WERI-Rb-1 (cell line): ENCODE measurements around the gene UTF1.
A peak's percentile ranks its signal among the peaks of the same experiment; 100 is the strongest.
"Not testable (repeated sequence)": the region's sequence is repeated elsewhere in the genome, so short reads cannot be mapped to it uniquely, and the experiment has no call there.

ENCODE experiments used
- DNase-seq: peaks from one replicate; pipeline ENCODE4 v3.0.0-alpha.2; 2020
- H3K27ac ChIP-seq: fragments of 250-450 bp; sonication (Bioruptor Pico); 2 replicates; pipeline ENCODE4 v1.5.1; 2020; ENCODE audit warnings: mild to moderate bottlenecking, moderate library complexity
- H3K27me3 ChIP-seq: fragments of 250-450 bp; sonication (Bioruptor Pico); 2 replicates; pipeline ENCODE4 v1.5.1; 2021; ENCODE audit warnings: mild to moderate bottlenecking, low read depth, moderate library complexity; ENCODE audit not compliant: insufficient read depth, severe bottlenecking
- H3K36me3 ChIP-seq: fragments of 250-450 bp; sonication (Bioruptor Pico); 2 replicates; pipeline ENCODE4 v1.5.1; 2020; ENCODE audit warnings: mild to moderate bottlenecking, moderate library complexity
- H3K4me3 ChIP-seq: 2 replicates; pipeline ENCODE4 v1.5.1; 2011; ENCODE audit warnings: low read depth, mild to moderate bottlenecking, control low read depth, low read length
- H3K9me3 ChIP-seq: fragments of 250-450 bp; sonication (Bioruptor Pico); 2 replicates; pipeline ENCODE4 v1.5.1; 2021; ENCODE audit warnings: mild to moderate bottlenecking, moderate library complexity; ENCODE audit not compliant: severe bottlenecking
- TF ChIP-seq, protein P1 (sequence below): IDR thresholded peaks from 2 replicates; pipeline ENCODE4 v1.5.1; 2011; ENCODE audit warnings: low read depth, mild to moderate bottlenecking, control low read depth, inconsistent platforms, low read length

Gene UTF1

DNA sequence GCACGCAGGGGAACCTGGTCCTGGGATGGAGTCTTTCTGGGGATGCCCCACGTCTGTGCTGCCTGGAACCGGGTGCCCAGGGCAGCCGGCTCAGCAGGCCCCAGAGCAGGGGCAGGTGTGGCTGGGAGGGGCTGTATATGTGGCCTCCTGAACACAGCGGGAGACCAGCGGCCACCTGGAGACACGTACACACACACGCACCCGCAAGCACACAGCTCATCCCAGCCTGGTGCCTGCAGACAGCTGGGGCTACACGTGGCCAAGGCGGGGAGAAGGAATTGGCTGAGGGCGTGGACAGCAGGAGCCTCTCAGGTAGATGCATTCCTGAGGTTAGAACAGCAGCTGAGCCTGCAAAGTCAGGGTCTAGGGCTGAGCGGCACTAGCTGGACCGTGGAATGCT lies 32.7 kb downstream of the UTF1 start:
- TF ChIP-seq, protein P1, sequence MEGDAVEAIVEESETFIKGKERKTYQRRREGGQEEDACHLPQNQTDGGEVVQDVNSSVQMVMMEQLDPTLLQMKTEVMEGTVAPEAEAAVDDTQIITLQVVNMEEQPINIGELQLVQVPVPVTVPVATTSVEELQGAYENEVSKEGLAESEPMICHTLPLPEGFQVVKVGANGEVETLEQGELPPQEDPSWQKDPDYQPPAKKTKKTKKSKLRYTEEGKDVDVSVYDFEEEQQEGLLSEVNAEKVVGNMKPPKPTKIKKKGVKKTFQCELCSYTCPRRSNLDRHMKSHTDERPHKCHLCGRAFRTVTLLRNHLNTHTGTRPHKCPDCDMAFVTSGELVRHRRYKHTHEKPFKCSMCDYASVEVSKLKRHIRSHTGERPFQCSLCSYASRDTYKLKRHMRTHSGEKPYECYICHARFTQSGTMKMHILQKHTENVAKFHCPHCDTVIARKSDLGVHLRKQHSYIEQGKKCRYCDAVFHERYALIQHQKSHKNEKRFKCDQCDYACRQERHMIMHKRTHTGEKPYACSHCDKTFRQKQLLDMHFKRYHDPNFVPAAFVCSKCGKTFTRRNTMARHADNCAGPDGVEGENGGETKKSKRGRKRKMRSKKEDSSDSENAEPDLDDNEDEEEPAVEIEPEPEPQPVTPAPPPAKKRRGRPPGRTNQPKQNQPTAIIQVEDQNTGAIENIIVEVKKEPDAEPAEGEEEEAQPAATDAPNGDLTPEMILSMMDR: no peak
- no peaks in the 10 kb centered on the region for H3K36me3 ChIP-seq
- no peak overlapping the region for H3K27ac ChIP-seq
- H3K9me3 ChIP-seq: no peaks in the 10 kb centered on the region
- H3K4me3 ChIP-seq: peak overlapping the region; percentile 36
- peak; percentile 72 for DNase-seq
- no peaks in the 10 kb centered on the region for H3K27me3 ChIP-seq

DNA sequence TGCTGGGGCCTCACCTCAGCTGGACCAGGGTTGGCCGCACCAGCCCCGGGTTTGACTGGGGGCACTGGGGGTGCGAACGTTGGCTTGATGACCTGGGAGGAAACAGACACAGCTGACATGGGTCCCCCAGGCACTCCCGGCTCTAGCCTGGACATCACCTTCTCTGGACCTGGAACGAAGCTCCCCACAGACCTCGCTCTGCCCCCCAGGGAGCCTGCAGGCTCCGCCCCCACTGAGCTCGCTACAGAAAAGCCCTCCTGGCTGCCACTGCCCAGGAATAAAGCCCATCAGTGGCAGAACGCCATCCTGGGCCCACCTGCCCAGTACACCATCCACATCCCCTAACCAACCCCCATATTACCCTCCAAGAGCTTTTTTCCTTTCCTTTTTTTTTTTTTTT lies 33.7 kb downstream of the UTF1 start:
- TF ChIP-seq, protein P1: no peak
- DNase-seq: no peak

DNA sequence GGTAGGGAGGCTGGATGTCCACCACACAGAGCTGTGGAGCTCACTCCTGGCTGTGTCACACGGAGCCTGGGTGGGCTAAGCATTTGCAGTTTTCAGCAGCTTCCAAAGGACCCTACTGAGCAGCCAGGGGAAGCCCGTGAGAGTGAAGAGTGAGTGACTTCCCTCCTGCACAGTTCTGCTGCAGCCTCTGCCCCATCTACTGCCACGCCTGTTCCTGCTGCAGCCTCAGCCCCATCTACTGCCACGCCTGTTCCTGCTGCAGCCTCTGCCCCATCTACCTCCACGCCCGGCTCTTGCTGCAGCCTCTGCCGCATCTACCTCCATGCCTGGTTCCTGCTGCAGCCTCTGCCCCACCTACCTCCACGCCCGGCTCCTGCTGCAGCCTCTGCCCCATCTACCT lies 34.4 kb downstream of the UTF1 start:
- Histone ChIP-seq H3K9me3 (no peaks in the 10 kb centered on the region), H3K27ac (no peak overlapping the region), H3K27me3 (no peaks in the 10 kb centered on the region), H3K36me3 (no peaks in the 10 kb centered on the region), H3K4me3 (no peak overlapping the region)
- TF ChIP-seq, protein P1: no peak
- no peak for DNase-seq

More for the DNA sequence above, 33.7 kb downstream of the UTF1 start:
- Histone ChIP-seq H3K9me3 (no peaks in the 10 kb centered on the region), H3K36me3 (no peaks in the 10 kb centered on the region), H3K27me3 (no peaks in the 10 kb centered on the region), H3K27ac (no peak overlapping the region), H3K4me3 (no peak overlapping the region)

DNA sequence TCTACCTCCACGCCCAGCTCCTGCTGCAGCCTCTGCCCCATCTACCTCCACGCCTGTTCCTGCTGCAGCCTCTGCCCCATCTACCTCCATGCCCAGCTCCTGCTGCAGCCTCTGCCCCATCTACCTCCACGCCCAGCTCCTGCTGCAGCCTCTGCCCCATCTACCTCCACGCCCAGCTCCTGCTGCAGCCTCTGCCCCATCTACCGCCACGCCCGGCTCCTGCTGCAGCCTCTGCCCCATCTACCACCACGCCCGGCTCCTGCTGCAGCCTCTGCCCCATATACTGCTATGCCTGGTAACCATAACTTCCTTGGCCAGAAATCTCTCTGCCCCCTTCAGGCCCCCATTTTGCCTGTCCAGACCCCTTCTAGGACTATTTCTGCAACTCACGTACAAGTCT lies 35.0 kb downstream of the UTF1 start:
- H3K9me3 ChIP-seq, H3K27ac ChIP-seq, H3K27me3 ChIP-seq, H3K4me3 ChIP-seq, H3K36me3 ChIP-seq, DNase-seq: not testable (repeated sequence)

DNA sequence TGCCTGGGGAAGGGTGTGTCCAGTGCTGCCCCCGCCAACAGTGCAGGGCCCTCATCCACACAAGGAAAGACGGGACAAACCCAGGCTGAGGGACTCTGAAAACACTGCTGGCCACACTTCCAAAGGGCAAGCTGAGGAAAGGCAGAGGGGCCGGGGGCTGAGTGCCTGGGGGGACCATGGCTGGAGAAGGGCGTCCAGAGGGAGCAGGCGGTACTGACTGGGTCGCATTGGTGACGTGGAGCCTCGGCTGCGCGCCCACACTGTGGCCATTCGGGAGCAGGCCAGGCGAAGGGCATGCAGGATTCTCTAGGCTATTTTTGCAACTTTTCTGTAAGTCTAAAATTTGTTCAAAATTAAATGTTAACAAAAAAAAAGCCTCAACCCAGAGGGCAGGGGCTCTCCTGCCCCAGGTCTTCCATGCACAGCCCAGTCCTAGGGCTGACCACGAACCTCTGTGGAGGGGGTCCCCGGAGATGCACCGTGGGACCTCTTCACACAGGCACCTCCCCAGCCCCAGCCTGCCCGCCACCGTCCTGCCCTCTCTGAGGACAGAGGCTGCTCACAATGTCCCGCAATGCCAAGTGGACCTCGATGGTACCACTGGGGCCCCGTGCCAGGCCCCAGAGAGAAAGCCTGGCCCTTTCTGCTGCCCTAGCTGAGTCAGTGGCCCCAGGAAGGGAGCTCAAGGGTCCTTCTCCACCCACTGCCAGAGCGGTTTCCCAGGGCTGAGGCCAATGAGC lies 36.2 kb downstream of the UTF1 start:
- TF ChIP-seq, protein P1: no peak
- Histone ChIP-seq H3K9me3 (no peaks in the 10 kb centered on the region), H3K27me3 (no peaks in the 10 kb centered on the region), H3K36me3 (no peaks in the 10 kb centered on the region), H3K4me3 (no peak overlapping the region), H3K27ac (no peak overlapping the region)
- no peak for DNase-seq

DNA sequence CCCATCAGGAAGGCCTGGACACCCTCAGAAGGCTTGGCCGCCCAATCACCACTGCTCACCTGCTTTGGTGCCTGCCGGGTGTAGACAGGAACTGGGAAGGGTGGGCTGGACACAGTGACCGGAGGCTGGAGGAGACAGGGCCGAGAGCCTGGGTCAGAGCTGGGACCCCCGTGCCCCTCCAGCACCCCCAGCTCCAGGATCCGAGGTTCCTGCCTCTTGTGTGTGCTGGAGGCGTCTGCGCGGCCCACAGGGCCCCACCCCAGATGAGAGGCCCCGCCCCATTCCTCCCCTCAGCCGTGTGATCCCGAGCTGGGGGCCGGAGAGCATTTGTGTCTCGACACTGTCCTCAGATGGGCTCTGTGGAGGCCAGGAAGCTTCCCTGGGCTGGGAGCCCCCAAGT lies 37.3 kb downstream of the UTF1 start:
- H3K36me3 ChIP-seq: no peaks in the 10 kb centered on the region
- H3K9me3 ChIP-seq: no peaks in the 10 kb centered on the region
- no peak for DNase-seq
- TF ChIP-seq, protein P1: no peak
- no peak overlapping the region for H3K4me3 ChIP-seq
- H3K27ac ChIP-seq: no peak overlapping the region
- H3K27me3 ChIP-seq: no peaks in the 10 kb centered on the region
